HK-2 (cell line): ENCODE results near the gene NOD2.

Source experiments
- DNase-seq: peaks from one replicate; pipeline ENCODE4 v3.0.0-alpha.2; 2018; ENCODE audit not compliant: unreplicated experiment

NOD2 gene

DNA sequence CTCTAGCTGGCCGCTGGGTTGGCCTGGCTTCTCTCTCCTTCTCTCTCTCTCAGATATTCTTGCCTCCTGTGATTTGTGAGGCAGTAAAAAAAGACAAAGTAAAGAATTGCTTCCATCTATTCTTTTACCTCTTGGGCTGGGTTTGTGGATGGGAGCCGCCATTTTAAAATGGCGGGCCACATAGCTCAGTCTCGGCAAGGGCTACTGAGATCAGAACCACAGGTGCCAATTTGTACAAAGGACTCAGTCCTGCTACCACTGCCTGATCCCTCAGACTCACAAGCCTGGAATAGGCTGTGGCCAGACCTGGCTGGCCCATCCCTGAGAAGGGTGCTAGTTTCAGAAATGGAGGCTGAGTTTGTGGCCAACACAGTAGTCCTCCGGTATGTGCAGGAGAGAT lies 24.1 kb downstream of the NOD2 start:
- no peak for DNase-seq

DNA sequence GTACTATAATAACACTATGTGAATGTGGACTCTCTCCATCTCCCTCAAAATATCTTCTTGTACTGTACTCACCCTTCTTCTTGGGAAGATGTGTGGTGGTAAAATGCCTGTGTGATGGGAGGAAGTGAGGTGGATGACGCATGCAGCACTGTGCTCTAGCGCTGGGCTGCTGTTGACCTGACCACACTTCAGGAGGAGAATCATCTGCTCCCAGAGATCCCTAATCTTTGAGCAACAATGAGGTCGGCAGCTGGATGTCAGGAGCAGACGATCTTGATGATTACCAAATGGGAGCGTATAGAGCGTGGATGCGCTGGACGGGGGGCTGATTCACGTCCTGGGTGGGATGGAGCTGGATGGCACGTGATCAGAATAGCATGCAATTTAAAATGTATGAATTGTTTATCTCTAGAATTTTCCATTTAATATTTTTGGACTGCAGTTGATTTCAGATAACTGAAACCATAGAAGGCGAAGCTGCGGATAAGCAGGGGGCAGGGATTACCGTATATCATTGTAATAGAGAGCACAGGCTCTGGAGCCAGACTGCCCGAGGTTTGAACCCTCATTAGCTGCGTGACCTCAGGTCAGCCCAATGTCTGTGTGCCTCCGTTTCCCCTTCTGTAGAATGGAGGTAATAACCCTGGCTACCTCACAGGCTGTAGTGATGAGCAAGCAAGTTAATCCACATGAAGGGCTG lies 24.8 kb downstream of the NOD2 start:
- DNase-seq: no peak

DNA sequence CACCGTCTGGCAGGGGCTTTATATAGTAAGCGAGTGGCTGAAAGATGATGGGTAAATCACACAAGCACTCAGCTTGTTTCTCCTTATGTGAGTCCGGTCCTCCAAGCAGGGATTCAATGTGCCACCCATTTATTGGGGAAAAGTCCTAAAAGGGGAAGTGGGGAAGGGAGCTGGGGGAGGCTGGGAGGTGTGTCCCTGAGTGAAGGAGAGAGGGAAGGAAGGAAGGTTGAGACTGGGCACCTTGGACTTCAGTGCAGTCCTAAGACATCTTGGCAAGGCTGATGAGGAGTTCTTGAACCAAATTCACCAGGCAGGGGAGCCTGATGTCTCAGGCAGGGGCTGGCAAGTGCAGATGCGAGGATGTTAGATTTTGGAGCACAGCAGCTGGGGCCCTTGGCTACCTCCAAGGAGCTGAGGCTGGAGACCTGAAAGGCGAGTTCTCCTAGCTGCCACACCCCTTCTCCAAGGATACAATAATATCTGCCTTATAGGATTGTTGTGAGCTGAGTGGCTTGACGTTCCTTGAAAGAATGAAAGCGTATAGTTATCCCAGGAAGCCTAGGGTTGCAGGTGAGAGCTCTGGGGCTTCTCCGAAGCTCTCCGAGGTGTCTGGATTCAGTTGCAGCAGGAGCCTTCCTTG lies 25.5 kb downstream of the NOD2 start:
- DNase-seq: no peak

DNA sequence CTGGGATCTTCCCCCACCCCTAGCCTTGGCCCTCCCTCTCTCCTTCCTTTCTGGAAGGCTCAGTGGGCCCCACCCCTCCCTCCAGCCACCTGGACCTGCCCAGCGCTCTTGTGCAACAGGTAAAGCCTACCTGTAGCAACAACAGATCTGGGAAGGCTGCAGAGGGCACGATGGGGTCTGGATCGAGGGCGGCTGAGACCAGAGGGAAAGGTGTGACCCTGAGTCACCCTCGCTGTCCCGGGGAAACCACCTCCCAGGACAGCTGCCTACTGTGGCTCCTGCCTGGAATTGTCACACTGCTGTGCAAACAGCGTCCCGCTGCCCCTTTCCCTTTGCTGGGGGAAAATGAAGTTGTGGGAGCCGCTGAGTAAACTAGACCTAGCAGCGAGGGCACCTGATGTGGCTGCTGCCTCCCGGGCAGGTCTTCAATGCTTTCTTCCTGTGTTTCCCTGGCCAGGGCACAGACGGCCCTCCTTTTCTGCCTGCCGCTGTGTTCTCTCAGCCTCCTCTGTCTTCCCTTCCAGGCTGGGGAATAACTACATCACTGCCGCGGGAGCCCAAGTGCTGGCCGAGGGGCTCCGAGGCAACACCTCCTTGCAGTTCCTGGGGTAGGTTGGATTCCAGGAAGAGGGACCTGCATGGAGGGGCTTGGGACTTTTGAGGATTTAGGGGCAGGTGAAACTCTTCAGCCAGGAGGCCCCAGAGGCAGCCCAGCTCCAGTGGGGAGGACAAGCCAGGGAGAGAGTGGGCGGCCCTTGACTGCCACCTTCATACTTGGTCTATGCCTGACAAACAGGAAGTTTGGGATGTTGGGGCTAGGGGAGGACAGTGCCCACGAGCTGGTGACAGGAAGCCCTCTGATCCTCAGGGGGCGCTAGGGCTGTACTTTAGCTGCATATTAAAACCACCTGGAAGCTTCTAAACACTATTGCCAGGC lies 26.3 kb downstream of the NOD2 start:
- no peak for DNase-seq

- no peak for DNase-seq
These were observed 28.4 kb downstream of the NOD2 start for GRCh38 chr16:50721549-50722404.

DNA sequence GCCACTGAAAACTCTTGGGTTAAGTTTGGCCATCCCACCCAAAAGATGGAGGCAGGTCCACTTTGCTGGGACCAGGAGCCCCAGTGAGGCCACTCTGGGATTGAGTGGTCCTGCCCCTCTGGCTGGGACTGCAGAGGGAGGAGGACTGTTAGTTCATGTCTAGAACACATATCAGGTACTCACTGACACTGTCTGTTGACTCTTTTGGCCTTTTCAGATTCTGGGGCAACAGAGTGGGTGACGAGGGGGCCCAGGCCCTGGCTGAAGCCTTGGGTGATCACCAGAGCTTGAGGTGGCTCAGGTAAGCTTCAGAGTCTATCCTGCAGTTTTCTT lies 29.0 kb downstream of the NOD2 start:
- no peak for DNase-seq

DNA sequence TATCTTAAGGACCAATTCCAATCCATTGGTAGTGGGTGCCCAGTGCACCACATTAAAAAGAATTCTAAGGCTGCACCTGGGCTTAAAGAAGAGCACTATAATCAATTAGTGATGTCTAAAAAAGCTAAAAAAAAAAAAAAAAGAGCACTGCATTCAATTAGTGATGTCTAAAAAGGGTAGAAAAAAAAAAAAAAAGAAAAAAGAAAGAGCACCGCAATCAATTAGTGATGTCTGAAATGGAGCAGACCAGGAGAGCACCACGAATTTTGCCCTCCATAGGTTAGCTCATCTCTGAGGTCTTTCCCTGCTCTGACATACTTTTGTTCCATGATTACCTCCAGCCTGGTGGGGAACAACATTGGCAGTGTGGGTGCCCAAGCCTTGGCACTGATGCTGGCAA lies 29.6 kb downstream of the NOD2 start:
- DNase-seq: no peak

- DNase-seq: no peak
These were observed 30.9 kb downstream of the NOD2 start for GRCh38 chr16:50724306-50724705.

GRCh38 chr16:50731130-50731988 lies 38.0 kb downstream of the NOD2 start:
- no peak for DNase-seq

GRCh38 chr16:50731989-50732832 lies 38.8 kb downstream of the NOD2 start:
- DNase-seq: no peak

- no peak for DNase-seq
These were observed 40.1 kb downstream of the NOD2 start for GRCh38 chr16:50733468-50733867.

GRCh38 chr16:50735629-50736122 lies 42.3 kb downstream of the NOD2 start:
- DNase-seq: no peak

DNA sequence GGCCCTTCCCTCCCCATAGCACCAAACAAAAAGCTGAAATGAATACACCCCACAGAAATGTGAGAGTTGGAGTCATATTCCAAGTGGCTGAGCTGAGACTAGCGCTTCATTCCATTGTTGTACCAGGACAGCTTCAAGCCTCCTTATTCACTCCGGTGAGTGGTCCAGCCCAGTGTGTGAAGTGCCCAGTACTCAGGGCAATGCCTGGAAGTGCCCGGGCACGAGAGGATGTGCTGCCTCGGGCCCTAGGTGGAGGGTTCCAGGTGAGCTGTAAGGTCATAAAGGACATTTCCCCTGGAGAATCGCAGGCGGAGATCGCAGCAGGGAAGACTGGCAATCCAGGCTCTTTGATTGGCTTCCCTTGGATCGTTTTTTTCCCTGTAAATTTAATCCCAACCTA lies 43.0 kb downstream of the NOD2 start:
- no peak for DNase-seq

DNA sequence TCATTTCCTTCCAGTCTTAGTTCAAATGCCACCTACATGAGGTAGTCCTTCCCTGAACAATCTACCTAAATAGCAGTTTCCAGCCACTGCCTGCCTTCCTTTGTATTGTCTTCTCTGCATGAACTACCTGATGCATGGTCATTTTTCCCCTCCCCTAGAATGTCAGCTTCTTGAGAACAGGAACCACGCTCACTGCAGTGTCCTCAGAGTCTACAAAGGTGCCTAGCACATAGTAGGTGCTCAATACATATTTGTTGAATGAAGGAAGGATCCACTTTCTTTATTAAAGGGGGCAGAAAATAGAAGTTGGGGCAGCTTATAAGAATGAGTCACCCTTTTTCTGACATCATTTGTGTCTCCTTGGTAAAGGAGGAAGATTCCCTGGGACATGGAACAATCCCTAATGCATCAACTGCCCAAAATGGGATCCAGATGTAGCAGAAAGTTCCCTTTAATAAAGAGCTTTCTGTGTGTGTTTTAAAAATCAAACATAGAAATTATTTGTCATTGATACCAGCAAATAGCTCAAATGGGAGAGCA lies 44.1 kb downstream of the NOD2 start:
- DNase-seq: no peak

DNA sequence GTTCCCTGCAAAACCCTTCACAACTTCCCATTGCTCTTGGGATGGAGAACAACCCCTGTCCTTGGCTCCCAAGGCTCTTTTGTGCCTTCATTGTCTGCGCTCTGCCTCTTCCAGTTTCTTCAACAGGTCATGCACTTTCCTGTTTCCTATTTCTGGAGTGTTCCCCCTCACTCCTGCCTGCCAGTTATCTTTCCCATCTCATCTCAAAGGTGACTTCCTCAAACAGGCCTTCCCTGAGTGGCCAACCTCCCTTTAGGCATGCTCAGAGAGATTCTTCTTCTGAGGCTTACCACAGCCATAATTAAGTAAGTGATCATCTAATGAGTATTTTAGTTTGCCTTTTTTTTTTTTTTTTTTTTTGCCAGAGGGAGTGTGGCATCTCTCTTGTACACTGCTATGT lies 45.6 kb downstream of the NOD2 start:
- no peak for DNase-seq

DNA sequence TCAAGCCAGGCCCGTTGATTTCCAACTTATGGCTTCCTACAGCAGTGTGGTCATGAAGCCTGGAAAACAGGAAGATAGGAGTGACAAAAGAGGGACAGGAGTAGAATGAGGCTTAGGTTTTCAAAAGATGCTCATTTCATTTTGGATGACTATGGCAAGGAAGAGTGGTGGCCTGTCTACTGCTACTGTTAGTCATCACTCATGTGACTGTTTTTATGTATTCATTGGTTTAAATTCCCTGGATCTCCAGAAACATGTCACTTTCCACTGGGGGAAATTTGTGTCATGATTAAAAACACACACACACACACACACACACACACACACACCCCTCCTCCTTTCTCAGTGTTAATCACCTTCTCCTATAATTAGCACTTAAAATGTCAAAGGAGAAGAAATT lies 47.3 kb downstream of the NOD2 start:
- DNase-seq: no peak

DNA sequence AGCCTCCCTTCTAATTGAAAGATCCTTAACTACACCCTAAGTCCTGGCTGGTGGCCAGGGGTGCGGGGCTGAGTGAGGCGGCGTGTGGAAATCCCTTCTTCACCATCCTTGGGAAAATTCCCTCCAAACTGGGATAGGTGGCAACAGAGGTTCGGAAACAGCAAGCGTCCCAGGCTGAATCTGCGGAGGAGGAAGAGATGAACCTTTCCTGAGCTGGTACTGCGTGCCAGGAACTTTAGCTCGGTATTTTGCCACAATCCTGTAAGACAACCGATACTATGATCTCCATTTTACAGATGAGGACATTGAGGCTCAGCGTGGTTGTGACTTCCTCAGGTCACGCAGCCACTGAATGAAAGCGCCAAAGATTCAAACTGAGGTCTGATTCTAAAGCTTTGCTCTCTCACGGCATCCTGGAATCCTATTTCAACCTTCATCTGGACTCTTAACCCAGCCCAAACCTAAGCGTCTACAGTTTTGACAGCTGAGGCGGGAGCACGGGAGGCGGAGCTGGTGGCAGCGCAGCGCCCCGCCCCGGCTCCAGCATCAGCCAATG lies 47.9 kb downstream of the NOD2 start:
- no peak for DNase-seq

DNA sequence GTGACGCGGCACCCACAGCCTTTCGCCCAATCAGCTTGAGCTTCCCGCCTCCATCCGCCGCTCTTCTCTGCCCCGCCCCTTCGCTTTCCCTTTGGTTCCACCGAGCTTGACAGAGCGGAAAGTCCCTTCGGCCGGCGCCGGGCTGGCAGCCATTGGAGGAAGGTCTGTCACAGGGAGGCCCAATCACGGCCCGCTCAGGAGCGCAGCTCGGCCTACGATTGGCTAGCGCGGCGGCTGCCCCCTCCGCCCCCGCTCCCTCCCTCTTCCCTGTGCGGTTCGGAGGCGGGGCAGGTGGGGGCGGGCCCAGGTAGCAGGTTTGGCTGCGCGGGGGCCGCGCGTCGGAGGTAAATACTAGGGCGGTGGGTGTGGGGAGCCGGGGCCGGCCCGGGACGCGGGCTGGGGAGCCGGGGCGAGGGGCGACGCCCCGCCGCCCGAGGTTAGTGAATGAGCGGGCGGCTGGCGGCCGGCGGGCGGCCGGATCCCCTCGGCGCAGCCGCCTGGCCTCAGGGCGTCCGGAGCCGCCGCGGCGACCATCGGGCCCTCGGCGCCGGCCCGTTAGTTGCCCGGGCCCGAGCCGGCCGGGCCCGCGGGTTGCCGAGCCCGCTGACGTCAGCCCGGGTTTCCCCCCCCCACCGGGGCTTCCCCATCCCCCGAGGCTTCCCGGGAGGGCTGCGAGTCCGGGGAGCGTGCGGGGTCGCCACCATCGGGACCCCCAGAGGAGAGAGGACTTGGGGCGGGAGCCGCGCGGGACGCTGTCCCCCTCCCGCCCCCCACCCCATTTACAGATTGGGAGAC lies 48.6 kb downstream of the NOD2 start, which contains the start of gene CYLD:
CYLD (plus strand) TSS at position 306 of the 795 bp plus-strand sequence. CDS start 7,613 bp downstream, outside the sequence.
- DNase-seq: peak; percentile 100
